ENCODE measurements around the gene CBX5.
"Not testable (repeated sequence)": the region's sequence is repeated elsewhere in the genome, so short reads cannot be mapped to it uniquely, and the experiment has no call there.

The CBX5 gene

GRCh38 chr12:54196396-54196795 is 83.5 kb downstream of the CBX5 start:
- no peak for DNase-seq

DNA sequence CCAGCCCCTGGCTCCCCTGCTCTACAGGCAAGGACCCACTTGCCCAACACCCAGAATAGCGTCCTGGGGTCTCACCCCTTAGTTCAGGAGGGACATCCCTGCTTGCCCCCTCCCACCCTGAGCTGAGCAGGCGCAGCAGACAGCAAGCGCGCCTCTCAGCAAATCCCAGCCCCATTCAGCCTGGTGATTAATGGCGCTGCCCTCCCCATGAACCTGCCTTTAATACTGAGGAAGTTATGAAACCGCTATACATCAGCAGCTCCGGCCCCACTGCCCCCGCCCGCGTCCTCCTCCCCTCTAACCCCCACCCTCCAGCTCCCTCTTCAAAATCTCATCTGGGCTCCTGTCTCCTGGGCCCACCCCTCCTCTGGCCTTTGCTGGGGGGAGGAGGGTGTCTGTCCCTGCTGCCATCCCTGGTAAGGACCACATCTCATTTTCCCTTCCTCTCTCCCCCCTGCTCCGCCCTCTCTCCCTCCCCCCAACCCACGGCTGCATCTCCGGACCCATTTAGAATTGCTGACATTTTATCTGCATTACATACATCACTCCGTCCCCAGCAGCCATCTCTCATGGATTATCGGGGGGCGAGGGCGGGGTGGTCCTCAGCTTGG is 84.1 kb downstream of the CBX5 start:
- DNase-seq = no peak

DNA sequence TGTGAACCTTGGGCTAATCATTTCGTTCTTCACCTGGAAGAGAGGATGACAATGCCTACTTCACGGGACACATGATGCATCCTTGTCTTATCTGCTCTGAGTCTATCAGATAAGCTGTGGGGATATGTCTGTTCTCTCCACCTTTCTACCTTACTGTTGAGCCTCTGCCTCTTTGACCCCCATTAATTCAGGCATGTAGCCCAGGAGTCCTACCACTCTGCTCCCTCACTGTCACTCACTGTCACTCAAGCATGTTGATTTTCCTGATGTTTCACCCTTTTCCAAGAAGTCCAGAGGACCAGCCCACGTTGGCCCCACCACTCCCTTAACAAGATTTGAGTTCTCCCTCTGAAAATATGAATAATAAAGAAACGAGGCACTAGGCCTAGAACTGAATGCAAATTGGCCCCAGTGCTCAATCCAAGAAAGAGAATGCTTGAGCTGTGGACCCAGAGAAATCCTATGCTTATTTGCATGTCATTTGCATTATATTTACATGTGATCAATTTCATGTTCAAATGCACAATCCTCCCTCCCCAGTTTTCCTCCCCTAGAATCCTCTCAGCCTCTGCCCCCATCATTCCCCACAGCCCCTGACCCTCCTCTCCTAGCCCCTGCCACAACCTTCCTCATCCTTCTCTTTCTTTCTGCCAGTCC is 84.7 kb downstream of the CBX5 start:
- DNase-seq = no peak

DNA sequence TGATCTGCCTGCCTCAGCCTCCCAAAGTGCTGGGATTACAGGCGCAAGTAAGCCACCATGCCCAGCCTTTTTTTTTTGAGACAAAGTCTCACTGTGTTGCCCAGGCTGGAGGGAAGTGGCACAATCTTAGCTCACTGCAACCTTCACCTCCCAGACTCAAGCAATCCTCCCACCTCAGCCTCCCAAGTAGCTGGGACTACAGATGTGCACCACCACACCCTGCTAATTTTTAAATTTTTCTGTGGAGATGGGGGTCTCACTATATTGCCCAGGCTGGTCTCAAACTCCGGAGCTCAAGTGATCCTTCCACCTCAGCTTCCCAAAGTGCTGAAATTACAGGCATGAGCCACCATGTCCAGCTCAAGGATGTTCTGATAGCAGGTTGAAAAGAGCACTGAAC is 85.3 kb downstream of the CBX5 start:
- DNase-seq = not testable (repeated sequence)

GRCh38 chr12:54193434-54193833 is 86.5 kb downstream of the CBX5 start:
- DNase-seq = no peak

- DNase-seq = peak; percentile 48 to 83 (median 65)
These were observed 88.3 kb downstream of the CBX5 start for GRCh38 chr12:54191550-54192022.

- no peak for DNase-seq
These were observed 88.8 kb downstream of the CBX5 start for GRCh38 chr12:54191126-54191525.

DNA sequence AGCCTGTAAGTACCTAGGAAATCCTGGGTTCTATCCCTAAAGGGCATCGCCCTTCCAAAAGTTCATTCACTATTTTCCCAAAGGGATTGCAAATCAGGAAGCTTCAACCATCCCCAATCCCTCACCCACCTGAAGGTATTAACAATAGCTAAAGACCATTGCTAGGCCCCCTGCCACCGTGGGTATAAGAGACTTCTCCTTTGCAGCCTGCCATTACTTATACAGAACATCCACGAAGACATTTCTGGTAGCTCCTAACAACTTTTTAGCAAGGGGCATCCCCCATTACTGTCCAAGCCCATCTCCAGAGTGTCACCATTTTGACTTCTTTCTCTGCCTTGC is 90.8 kb downstream of the CBX5 start:
- DNase-seq = no peak

- DNase-seq = no peak
These were observed 92.8 kb downstream of the CBX5 start for GRCh38 chr12:54187075-54187474.

GRCh38 chr12:54185919-54186318 is 94.0 kb downstream of the CBX5 start:
- DNase-seq = no peak

GRCh38 chr12:54185297-54185696 is 94.6 kb downstream of the CBX5 start:
- not testable (repeated sequence) for DNase-seq

DNA sequence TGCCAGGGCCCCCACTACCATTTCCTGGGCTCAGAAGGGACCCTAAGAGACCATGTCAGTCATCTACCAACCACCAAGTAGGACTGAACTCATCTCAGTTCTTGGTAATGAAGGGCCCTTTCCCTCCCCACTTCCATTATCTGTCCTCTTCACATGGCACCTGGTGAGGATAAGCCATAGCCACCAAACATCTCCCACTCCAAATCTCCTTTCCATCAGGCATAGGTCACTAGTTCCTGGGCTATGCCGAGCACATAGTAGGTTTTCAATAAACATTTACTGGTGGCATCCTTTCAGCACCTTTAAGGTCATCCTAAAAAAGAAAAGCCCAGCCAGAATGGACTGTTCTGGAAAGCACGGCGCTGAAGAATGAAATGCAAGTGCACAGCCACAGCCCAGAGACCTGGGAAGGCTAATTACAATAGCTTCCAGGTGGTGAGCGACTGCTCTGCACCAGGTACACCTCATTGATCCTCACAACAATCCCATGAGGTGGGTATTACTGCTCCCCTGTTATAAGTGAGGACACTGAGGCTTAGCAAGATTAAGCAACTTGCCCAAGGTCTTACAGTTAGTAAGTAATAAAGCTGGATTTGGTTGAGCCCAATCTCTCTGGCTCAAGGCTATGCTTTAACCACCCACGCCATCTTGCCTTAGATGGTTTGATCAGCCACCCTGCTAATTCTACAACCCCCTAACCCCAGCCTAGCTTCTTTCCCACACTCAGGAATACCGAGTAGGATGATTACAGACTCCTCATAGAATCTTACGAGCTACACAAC is 95.7 kb downstream of the CBX5 start:
- DNase-seq = no peak

GRCh38 chr12:54182981-54183380 is 96.9 kb downstream of the CBX5 start:
- no peak for DNase-seq

DNA sequence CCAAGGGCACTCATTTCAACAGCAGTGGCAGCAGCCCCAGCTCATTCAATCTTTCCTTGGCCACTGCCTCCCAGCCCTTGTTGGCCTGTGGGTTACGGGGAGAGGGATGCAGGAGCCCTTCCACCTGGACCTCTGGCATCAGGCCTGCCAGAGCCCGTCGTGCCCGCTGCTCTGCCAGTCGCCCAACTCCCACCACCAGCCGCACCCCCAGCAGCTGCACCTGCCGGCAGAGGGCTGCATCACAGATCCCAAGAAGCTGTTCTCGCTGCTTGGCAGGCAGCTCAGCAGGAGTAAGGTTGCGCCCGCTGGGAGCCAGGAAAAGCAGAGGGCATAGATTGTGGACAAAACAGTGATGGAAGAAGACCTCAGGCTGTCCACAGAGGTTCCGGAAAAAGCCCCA is 97.8 kb downstream of the CBX5 start:
- no peak for DNase-seq

Measured in T-helper 2 cell (primary cell).